ENCODE data around the gene ATXN2.

The ATXN2 gene

DNA sequence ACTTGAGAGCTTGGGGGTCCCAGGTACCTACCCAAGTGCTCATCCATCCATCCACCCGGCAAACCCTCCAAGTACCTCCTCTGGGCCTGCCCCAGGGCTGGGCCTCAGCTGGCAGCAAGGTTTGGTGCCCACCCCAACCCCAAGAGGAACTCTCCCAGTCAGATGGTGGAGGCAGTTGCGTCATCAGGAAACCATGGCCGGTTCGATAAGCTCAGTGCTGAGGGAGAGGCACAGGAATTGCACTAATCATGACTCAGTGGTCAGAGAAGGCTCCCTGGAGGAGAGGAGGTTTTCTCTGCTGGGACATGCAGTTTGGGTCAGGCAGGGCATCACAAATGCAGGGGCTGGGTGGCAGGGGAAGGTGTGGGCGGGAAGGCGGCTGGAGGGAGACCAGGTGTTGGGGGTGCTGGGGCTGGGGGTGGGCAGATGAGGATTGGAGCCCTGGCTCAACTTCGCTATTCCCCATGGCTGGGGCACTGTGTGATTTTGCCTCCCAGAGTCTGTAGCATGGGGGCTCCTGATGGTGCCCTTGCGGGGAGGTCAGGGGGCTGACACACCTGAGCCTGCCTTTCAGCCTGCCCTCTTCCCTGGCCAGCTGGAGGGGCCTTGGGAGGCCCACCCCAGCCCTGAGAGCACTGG is 161.2 kb downstream of the ATXN2 start:
- DNase-seq (ENCODE audit: low read depth): no peak

DNA sequence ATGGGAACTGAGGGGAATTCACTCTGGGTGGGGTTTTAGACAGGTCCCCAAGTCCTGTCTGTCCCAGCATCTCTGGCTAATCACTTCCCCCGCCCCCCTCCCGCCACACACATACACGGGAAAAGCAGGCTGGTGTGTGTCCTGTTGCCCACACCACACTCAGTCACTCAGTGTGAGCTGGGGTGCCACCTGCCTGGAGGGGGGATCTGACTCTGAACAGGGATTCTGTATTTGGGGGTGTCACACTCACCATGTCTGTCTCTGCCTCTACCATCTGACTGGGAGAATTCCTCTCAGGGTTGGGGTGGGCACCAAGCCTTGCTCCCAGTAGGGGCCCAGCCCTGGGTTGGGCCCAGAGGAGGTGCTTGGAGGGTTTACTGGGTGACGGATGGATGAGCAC is 162.3 kb downstream of the ATXN2 start:
- DNase-seq (ENCODE audit: low read depth): no peak

DNA sequence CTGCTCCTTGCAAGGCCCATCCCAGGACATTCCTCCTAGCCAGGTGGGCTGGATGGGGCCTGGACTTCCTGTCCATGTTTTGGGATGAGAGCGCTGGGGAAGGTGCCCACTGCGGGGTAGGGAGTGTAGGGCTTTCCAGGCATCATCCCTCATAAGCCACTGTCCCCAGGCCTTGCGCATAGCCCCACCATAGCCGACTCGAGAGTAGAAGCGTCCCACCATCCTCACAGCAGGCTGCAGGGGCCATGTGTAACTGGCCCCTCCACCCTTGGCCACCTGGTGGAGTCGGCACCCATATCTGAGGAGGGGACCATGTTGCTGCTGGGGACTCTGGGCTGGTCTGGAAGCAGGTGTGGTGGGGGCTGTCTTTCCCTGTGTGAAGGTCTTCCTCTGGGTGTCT is 162.8 kb downstream of the ATXN2 start:
- no peak for DNase-seq (ENCODE audit: low read depth)

DNA sequence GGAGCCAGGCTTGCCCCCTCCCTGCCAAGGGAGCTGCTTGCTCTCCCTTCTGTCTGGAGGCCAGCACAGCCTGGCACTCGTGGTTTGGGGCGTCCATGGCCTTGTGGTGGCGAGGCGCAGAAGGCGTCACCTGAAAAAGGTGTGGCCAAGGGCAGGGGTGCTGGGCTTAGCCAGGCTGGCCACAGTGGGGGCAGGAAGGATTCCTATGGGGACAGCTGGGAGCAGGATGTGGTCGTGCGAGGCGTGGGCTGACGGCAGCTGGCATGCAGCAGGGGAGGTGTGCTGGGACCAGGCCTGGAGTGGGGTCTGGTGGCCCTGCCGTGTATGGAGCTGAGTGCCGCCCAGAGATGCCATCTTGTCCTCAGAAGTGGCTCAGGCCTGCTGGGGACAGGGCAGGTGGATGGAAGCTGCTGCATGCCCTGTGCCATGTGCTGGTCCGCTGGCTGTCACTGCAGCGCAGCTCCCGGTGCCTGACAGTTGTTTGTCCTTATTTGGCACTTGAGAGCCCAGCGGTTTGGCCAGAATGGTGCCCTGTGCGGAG is 163.4 kb downstream of the ATXN2 start:
- no peak for DNase-seq (ENCODE audit: low read depth)

DNA sequence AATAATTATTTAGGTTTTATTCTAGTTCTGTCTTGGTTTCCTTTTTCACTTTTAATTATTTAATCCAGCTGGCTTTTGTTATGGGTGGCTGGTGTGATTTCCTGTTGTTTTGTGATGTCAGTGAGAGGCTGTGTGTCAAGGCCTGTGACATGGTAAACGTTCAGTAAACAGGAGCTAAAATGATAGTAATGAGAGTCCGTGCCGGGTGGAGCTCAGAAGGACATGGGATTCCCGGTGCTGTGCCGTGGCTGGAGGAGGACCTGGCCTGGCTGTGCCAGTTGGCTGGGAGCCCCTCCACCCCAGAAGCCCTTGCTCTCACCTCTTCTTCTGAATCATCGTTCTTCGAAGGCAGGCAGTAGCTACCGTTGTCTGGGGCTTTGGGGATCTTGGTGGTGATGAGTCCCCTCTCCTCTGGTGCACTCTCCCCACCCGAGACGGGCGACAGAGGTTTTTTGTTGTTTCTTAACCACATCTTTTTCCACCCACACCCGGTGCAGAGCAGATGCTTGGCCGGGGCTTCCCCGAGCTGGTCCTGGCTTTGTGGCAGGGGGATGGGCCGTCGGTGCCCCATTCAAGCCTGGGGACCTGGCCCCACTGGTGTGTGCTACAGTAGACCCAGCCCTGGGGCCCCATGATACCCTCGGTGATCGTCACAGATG is 164.3 kb downstream of the ATXN2 start:
- peak; percentile 84 for DNase-seq (ENCODE audit: low read depth)

DNA sequence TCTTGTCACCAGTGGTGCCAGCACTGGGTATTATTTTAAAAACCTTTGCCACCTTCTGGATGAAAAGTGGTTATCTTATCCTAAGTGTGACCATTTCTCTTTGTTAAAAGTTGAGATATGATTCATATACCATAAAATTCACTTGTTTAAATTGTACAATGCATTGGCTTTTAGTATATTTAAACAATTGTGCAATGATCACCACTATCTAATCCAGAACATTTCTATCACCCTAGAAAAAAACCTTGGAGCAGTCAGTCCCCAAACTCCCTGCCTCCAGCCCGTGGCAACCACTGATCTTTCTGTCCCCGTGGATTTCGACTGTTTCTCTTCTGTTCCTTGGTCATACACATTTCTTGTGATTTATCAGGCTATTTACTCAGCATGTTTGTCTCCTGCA is 165.1 kb downstream of the ATXN2 start:
- DNase-seq (ENCODE audit: low read depth): no peak

DNA sequence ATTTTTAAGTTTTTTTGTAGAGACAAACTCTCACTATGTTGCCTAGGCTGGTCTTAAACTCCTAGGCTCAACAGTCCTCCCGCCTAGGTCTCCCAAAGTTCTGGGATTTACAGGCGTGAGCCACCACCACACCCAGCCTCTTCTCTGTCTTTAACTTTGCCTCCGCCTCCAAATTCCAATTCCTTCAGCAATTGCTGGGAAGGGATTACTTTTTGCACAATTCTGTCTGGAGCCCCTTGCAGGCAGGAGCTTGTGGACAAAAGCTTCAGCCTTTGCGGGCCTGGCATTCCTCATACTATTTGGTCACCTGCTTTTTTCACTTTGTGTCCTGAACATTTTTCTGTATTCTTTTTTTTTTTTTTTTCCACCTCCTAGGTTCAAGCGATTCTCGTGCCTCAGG is 167.3 kb downstream of the ATXN2 start:
- no peak for DNase-seq (ENCODE audit: low read depth)

DNA sequence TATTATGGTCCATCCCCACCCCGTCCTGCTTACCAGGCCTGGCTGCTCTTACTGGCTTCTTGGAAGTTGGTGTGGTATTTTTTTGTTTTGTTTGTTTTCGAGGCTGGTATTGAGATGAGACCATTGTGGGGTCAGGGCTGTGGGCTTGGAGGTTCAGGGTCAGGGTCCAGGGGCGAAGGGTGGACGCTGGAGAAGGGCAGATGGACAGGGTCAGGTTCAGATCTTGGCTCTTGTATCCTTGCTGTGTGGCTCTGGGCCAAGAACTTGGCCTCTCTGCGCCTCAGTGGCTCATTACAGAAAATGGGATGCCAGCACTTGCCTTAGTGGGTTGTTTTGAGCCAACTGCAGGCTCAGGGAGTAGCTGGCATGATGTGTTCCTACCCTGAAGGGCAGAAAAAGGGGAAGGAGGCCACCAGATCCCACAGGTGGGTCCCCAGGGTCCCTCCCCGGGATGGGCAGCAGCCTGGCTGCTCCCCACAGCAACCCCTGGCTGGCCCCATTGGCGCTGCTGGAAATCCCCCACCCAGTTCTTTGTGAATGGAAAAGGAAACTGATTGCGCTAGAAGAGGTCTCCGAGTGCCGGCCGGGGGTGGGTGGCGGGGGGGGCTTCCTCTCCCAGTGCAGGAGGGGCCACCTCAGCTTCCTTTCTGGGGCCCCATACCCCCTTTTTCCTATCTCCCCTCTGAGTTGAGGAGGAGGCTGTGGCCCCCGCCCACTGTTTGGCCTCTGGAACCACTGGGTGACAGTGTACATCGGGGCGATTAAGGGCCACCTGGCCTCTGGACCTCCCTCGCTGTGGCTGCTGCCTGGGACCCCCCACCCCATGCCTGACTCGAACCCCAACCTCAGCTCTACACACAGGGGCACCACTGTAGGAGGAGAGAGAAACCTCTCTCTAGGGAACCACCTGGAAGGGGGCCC is 168.4 kb downstream of the ATXN2 start:
- DNase-seq (ENCODE audit: low read depth): peak; percentile 69

DNA sequence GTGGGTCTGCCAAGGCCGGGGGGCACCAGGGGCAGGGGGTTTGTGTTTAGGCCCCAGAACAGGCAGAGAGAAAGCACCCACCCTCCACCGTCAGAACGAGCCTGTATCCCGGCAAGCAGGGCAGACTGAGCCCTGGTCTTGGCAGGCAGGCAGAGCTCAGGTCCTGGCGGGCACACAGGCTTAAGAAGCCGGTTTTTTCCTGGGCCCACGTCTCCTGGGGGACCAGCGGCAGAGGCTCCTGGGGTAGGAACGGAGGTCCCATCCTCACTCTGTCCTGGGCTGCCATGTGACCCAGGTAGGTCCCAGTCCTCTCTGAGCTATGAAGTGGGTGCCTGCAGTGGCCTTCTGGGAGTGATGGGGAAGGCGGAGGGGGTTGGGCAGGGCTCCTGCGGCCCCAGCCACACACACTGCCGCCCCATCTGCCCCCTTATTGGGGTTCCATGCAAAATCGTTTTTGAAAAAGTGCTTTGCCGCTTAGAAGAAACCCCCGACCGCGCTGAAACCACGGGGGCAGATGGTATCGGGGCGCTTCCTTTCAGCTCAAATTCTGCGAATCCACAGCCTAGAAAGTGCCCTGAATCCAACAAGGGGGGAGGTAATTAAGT is 169.2 kb downstream of the ATXN2 start:
- DNase-seq (ENCODE audit: low read depth): peak; percentile 49

DNA sequence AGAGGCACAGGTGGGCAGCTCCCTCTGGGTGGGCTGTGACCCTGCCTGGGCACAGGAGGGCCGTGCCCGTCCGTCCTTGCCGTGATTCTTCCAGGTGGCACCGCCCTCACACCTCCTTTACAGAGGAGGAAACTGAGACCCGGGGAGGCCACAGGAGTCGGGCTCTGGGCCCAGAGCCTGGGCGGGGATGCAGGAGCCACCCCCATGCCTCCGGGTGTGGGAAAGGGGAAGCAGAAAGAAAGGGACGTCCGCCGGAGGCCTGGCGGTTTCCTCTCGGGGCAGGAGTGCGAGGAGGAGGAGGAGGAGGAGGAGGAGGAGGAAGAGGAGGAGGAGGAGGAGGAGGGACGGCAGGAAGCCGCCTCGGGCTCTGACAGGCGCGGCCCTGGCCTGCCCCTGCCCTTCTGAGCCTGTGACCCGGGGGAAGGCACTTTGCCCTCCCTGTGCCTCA is 170.4 kb downstream of the ATXN2 start:
- DNase-seq (ENCODE audit: low read depth): no peak

DNA sequence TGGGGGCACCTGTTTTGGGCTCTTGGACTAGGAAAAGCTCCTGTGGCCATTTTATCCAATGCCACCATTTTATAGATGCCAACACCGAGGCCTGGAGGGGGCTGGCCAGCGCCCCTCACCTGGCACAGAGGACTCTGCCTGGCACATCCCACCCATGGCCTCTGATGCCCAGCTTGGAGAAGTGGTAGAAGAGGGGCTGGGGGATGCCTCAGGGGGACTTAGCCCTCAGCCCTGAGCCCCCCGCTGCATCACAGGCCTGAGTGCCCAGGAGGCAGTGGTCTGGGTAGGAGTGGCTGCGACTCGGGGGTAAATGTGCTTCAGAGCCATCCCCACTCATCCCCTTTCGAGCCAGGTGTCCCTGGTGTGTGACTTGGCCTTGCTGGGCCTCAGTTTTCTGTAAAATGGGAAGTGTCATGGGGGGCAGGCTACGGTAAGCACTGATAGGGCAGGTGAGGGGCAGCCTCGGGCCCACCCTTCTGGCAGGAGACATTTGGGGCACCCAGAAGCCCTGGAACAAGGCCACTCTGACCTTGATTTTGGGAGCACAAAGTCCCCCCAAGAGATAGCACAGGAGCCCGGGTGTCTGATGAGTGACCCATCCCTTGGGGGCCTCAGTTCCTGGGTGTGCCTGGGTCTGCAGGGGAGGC is 170.9 kb downstream of the ATXN2 start:
- no peak for DNase-seq (ENCODE audit: low read depth)

DNA sequence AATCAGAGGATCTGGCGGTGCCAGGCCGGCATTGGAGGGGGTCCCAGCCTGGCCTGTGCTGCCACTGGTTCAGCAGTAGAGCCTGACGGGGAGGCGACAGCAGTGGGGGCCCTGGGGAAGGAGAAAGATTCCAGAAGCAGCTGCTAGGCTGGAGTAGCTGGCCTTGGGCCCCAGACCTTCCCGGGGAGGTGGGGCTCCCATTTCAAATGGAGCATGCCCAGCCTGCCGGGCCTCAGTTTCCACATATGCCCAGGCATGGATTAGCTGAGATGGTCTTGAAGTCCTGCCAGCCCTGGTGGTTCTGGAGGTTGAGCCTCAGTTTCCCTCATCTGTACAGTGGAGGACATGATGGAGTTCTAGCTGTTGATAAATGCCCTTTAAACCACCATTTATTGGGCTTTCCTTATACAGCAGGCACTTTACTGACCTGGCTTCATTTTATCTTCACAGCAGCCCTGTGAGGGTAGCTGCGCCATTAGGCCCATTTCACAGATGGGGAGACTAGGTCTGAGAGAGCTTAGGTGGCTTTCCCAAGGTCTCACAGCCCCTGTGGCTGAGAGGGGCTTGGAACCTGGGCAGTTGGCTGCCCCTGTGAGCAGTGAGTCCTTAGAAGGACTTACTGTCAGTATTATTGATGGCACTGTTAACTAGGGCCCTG is 171.6 kb downstream of the ATXN2 start:
- no peak for DNase-seq (ENCODE audit: low read depth)

DNA sequence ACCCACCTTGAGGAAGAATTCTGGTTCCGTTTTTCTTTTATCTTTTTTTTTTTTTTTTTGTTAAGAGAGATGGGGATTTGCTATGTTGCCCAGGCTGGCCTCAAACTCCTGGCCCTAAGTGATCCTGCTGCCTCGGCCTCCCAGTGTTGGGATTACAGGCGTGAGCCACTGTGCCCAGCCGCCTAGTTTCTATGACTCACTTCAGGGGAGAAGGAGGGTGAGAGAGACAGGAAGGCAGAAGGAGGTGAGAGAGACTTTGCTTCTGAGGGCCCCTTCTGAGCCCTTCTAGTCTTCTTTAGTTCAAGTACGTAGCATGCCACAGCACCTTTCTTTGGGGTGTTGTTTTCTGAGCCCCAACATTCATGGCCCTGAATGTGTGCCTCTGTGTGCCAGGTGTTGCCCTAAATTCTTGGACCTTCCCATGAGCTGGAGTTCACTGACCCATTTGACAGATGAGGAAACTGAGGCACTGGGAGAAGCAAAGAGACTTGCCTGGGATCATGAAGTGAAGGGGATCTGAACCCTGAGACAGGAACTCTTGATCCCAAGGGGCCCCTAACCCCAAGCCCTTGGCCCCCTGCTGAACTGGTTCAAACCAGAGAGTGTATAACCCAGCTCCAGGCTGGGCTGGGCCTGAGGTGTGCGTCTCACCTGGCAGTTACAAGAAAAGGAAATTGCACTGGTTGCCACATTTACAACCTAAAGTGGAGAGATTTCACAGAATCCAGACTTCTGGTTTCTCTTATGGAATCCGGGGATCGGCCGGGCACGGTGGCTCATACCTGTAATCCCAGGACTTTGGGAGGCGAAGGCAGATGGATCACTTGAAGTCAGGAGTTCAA is 172.6 kb downstream of the ATXN2 start:
- no peak for DNase-seq (ENCODE audit: low read depth)

DNA sequence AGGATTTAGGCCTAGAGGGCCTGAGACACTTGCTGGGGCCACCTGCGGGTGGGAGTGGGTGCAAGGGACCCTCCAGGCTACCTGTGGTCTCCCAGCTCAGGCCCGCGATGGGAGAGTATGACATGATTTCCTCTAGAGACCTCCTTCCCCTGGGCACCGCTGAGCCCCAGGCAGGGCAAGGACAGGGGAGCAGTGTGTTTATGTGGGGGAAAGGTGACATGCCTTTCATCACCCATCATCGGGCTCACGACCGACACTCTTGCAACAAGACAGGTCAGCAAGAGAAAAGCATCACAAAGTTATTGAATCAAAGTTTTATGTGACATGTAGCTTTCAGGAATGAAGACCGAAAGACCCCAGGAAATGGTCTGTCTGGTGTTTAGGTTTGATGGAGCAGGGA is 173.5 kb downstream of the ATXN2 start:
- DNase-seq (ENCODE audit: low read depth): no peak

DNA sequence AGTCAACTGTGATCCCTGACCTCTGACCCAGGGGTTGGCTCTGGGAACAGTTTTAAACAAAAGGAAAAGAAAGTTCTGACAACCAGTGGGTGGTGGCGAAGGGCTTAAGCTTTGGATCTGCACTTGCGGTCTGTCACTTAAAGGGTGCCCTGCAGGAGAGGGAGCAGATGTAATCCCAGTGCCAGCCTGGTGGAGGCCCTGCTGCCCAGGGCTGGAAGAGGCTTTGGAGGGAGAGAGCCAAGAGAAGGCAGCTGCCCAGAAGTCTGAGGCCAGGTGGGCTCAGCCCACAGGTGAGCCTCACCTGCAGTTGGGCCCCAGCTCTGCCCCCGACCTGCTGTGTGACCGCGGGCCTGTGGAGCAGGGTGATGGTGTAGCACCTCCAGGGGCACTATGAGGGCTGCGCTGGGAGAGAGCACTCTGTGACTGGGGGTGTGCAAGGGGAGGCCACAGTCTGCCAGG is 174.3 kb downstream of the ATXN2 start:
- DNase-seq (ENCODE audit: low read depth): no peak

DNA sequence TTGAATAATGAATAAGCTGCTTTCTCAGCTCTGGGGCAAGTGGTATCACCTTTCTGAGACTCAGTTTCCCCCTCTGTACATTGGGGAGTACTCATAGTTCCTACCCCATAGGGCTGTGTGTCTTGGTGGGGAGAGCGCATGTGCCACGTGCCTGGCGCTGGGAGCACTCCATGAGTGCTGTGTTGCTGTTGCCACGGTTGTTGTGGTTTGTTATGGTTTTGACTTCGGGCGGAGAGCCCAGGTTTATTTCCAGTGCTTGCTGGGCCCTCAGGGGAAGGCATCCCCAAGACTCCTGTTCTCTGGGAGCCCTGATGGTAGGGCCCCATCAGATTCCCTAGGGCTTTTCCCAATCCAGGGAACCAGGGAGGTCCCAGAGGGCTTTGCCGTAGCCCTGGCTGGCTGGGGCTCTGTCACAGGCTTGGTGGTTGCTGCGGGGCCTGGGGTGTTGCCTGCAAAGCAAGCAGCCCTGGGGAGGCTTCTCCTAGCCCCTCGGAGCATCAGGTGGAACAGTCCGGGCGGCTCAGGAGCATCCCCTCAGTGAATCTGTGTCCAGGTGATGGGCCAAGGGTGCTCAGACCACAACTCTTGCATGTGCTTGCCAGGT is 174.8 kb downstream of the ATXN2 start:
- DNase-seq (ENCODE audit: low read depth): no peak

DNA sequence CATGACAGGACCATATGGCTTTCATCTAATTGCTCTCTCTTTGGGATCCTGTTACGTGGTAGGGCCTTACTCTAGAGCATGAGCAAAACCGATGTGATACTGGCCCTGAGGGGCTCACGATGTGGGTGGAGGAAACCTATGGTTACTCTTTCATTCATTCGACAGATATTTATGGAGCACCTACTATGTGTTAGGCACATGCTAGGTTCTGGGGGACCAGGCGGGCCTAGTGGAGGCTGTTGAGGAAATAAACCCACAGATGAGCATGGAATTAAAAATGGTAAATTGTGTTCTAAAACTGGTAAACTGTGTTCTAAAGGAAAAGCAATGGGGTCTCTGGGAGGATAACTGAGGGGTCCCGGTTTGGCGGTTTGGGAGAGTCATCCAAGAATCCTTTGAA is 178.6 kb downstream of the ATXN2 start:
- DNase-seq (ENCODE audit: low read depth): no peak

DNA sequence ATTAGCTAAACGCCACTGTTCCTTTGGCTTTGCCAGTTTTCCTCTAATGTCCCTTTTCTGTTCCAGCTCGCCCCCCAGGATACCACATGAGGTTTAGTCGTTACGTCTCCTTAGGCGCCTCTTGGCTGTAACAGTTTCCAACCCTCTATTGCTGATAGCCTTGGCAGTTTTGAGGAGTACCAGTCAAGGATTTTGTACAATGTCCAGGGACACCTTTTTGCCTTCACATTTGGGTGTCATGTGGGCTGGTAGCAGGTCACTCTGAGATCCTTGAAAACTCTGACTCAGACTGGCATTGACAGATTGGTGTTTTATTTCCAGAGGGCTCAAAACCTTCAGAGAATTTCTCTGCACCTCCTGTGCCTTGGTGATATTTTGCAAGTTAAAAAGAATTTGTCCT is 179.3 kb downstream of the ATXN2 start:
- DNase-seq (ENCODE audit: low read depth): no peak

DNA sequence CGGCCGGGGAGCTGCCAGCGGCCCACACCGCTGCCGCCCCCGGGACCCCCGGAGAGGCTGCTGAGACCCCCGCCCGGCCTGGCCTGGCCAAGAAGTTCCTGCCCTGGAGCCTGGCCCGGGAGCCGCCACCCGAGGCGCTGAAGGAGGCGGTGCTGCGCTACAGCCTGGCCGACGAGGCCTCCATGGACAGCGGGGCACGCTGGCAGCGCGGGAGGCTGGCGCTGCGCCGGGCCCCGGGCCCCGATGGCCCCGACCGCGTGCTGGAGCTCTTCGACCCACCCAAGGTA is 180.6 kb downstream of the ATXN2 start:
- DNase-seq (ENCODE audit: low read depth): no peak

Data from stimulated activated CD4-positive, alpha-beta T cell treated with anti-CD3 and anti-CD28 coated beads, Interleukin-2, amount 100 ng/mL, for 4 hours (primary cell).